C4-2B (cell line): ENCODE data around the gene BATF.

ENCODE experiments used
- H3K27ac ChIP-seq: fragments of 450-650 bp; 2 replicates; pipeline ENCODE4 v1.5.1; 2017
- ZFX ChIP-seq: fragments of 450-650 bp; IDR thresholded peaks from 2 replicates; pipeline ENCODE4 v1.6.1; 2017
- TF ChIP-seq, protein P1 (sequence below): fragments of 450-650 bp; conservative IDR thresholded peaks from 2 replicates; pipeline ENCODE4 v1.5.1; 2017; ENCODE audit warnings: mild to moderate bottlenecking

Gene BATF

GRCh38 chr14:75563931-75564330 is 41.7 kb downstream of the BATF start:
- no peak overlapping the region for H3K27ac ChIP-seq

DNA sequence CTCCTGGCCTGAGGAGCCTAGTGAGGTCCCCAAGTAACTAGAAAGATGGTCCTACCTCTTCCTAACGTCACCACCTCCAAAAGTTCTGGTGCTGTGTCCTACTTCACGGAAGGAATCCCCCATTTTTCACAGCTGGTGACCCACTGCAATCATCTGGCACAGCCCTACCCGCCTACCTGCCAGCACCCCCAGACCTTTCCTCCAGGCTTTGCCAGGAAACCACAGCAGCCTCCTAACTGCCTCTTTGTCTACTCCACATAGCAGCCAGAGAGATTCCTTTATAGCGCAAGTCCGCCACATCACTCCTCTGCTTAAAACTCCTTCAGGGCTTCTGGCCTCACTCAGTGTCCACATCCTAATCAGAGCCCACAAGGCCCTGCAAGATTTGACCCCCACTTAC is 42.8 kb downstream of the BATF start:
- H3K27ac ChIP-seq: no peak overlapping the region; the same call in 1 of the 2 replicates
- no peak for TF ChIP-seq ZFX
- TF ChIP-seq, protein P1, sequence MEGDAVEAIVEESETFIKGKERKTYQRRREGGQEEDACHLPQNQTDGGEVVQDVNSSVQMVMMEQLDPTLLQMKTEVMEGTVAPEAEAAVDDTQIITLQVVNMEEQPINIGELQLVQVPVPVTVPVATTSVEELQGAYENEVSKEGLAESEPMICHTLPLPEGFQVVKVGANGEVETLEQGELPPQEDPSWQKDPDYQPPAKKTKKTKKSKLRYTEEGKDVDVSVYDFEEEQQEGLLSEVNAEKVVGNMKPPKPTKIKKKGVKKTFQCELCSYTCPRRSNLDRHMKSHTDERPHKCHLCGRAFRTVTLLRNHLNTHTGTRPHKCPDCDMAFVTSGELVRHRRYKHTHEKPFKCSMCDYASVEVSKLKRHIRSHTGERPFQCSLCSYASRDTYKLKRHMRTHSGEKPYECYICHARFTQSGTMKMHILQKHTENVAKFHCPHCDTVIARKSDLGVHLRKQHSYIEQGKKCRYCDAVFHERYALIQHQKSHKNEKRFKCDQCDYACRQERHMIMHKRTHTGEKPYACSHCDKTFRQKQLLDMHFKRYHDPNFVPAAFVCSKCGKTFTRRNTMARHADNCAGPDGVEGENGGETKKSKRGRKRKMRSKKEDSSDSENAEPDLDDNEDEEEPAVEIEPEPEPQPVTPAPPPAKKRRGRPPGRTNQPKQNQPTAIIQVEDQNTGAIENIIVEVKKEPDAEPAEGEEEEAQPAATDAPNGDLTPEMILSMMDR: no peak

More at GRCh38 chr14:75563931-75564330, 41.7 kb downstream of the BATF start:
- TF ChIP-seq ZFX: no peak
- TF ChIP-seq, protein P1: no peak

DNA sequence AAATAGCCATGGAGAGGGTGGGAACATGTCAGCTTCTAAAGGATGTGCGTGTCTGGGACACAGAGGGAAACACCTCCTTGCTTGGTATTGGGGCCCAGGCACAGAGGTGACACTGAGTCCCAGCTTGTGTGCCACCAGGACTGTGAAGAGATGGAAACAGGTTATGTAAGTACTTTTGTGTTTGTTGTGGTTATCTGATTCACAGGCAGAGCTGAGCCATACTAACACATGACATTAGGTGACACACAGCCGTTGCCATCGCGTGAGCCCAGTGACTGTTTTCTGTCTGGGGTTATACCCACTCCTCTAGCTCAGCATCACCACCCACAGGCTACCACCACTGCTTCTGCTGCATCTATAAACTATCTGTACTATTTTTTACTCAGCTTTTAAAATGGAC is 44.1 kb downstream of the BATF start:
- peak overlapping the region; percentile 56 for H3K27ac ChIP-seq
- TF ChIP-seq ZFX: no peak
- TF ChIP-seq, protein P1: no peak; the same call in 1 of the 2 replicates

DNA sequence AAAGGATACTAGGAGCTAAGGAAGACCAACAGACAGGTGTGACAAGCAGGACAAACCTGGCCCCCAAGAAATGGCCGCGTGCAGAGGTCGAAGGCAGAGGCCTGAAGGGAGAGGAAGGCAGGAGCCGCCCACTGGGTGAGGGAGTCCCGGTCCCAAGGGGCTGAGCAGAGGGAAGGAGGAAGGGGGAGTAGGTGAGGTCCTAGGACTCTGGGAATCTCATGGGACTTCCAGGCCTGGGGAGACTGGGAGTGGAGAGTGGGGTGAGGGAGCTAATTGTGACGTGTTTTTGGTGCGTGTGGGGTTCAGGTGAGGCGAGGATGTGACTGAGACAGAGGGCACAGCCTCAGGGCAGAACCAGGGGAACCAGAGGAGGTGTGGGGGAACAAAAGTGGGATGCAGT is 44.5 kb downstream of the BATF start:
- TF ChIP-seq, protein P1: no peak
- TF ChIP-seq ZFX: no peak

DNA sequence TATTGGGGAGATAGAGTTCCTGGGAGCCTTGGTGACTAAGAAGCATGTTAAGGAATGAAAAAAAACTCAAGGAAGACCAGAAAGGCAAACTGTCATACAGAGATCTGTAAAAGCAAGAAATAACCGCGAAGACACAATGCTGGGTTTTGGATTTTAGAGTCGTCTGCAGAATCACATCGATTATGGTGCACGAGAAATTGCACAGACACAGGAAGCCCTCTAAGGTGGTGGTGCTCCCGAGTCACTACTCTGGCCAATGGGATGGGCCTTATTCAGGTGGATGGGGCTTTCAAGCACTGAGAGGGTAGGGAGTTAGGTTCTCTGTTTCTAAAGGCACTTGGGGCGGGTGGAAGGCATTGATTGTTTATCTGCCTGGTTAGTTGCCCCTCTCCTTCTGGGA is 45.9 kb downstream of the BATF start:
- no peak overlapping the region for H3K27ac ChIP-seq
- no peak for TF ChIP-seq ZFX
- TF ChIP-seq, protein P1: no peak

More for the DNA sequence above, 44.5 kb downstream of the BATF start:
- peak overlapping the region; percentile 56 for H3K27ac ChIP-seq

- no peak for TF ChIP-seq ZFX
- TF ChIP-seq, protein P1: no peak
- H3K27ac ChIP-seq: no peak overlapping the region
Observed at GRCh38 chr14:75568791-75569190, 46.5 kb downstream of the BATF start.

DNA sequence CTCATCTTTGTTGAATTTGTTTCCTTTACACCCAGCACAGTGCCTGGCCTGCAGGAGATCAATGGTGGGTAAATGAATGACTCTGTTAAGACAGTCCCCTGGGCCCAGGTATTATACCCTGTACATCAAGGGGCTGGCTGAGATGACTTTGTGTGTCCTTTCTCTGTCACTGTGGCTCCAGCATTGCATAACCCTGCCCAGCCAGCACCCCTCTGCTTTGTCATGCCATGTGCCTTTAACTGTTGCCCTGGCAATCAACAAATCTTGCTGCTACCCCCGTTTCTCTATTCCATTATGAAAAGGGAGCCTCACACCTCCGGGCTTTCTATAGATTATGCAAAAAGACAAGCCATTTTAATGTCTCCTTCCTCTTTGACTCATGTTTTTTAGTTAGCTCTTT is 48.5 kb downstream of the BATF start:
- TF ChIP-seq, protein P1: no peak
- no peak for TF ChIP-seq ZFX
- H3K27ac ChIP-seq: no peak overlapping the region
